ENCODE data around the gene SGPP2. TPM values are rescaled to one million over a fixed set of nuclear protein-coding genes. Genes with fewer than 3 reads are reported as not detected.

Gene SGPP2
- total and polyA plus RNA-seq, 2 of the 4 experiments (the other 2 are of a cell fraction), result not detected

- no peak overlapping the region for H3K4ac ChIP-seq (ENCODE audit: low read depth, low read length)
- no peak overlapping the region for H3K14ac ChIP-seq (replicated peaks; ENCODE audit: low read depth, low read length)
- no peak overlapping the region for H3K18ac ChIP-seq (ENCODE audit: low read depth, low read length)
- H3K56ac ChIP-seq (ENCODE audit: extremely low read depth, insufficient read depth, low read length), result no peak overlapping the region
- ChIA-PET CTCF (no interaction called here), POLR2A (ENCODE audit: unreplicated experiment) (no interaction called here)
- H3K4me1 ChIP-seq (ENCODE audit: control insufficient read depth, insufficient read depth, low read length), result no peaks in the 10 kb centered on the region
- no peak overlapping the region for H2AFZ ChIP-seq (replicated peaks; ENCODE audit: low read length, poor library complexity)
- H3K27me3 ChIP-seq (ENCODE audit: control insufficient read depth, insufficient read depth, low read length), result 0 out of 2 replicates have a peak, but pooled peaks cover 1% of the 10 kb centered on the region
- no peak for DNase-seq
- intact Hi-C loops (cut with micrococcal nuclease), result no loop called here
- no peak overlapping the region for H4K5ac ChIP-seq (ENCODE audit: low read depth, low read length)
- no peak overlapping the region for H2BK15ac ChIP-seq (ENCODE audit: low read depth, low read length)
- no peaks in the 10 kb centered on the region for H3K79me1 ChIP-seq (ENCODE audit: low read depth in 1 of 2, low read length in 2 of 2)
- no peak overlapping the region for H2BK120ac ChIP-seq (ENCODE audit: low read depth, low read length)
- no CpG with 5 or more reads among the region's 2 CpGs for WGBS, 2 experiments (ENCODE audit: extremely low coverage in 2 of 2, insufficient read length in 1 of 2)
- no peak overlapping the region for H3K23ac ChIP-seq (ENCODE audit: low read depth, low read length)
- no peak overlapping the region for H3K4me3 ChIP-seq (ENCODE audit: insufficient read depth, low read depth, low read length)
- H3K4me2 ChIP-seq (ENCODE audit: low read depth, low read length), result no peak overlapping the region
- H2BK20ac ChIP-seq (ENCODE audit: low read depth, low read length), result no peak overlapping the region
- H2AK5ac ChIP-seq (ENCODE audit: low read depth, low read length), result no peak overlapping the region
- in situ Hi-C loops (cut with MboI; ENCODE audit: low sequenced_read_pairs), result no loop called here
- no TSS peak for BruUV-seq (replicated peaks)
- no peaks in the 10 kb centered on the region for H4K20me1 ChIP-seq (ENCODE audit: insufficient read depth, low read length)
- ATAC-seq (ENCODE audit: low read depth), result no peak
- TF ChIP-seq CEBPB (IDR thresholded peaks at IDR 0.05; ENCODE audit: low read depth, low read length) (no peak), MAFK (IDR thresholded peaks at IDR 0.05; ENCODE audit: low read depth, low read length) (no peak), FOS (IDR thresholded peaks at IDR 0.05; ENCODE audit: low read depth, low read length) (no peak), CHD1 (IDR thresholded peaks at IDR 0.05; ENCODE audit: low read depth, low read length) (no peak), BHLHE40 (IDR thresholded peaks at IDR 0.05; ENCODE audit: low read depth, low read length) (no peak), RFX5 (IDR thresholded peaks at IDR 0.05; ENCODE audit: low read depth, low read length) (no peak), RCOR1 (IDR thresholded peaks at IDR 0.05; ENCODE audit: insufficient replicate concordance, low read length) (no peak), ELK1 (IDR thresholded peaks at IDR 0.05; ENCODE audit: borderline replicate concordance, low read depth, low read length) (no peak), MAZ (IDR thresholded peaks at IDR 0.05; ENCODE audit: borderline replicate concordance, low read depth, low read length) (no peak), NFE2L2 (IDR thresholded peaks at IDR 0.05; ENCODE audit: low read depth, low read length) (no peak), SMC3 (IDR thresholded peaks at IDR 0.05; ENCODE audit: low read depth, low read length) (no peak), RAD21 (IDR thresholded peaks at IDR 0.05; ENCODE audit: low read length) (no peak), POLR2A (IDR thresholded peaks at IDR 0.05; ENCODE audit: low read depth, low read length) (no peak), MXI1 (IDR thresholded peaks at IDR 0.05; ENCODE audit: borderline replicate concordance, low read depth, low read length) (no peak), CTCF (conservative IDR thresholded peaks at IDR 0.05; ENCODE audit: low read depth, low read length) (no peak)
- TF ChIP-seq, protein P1, sequence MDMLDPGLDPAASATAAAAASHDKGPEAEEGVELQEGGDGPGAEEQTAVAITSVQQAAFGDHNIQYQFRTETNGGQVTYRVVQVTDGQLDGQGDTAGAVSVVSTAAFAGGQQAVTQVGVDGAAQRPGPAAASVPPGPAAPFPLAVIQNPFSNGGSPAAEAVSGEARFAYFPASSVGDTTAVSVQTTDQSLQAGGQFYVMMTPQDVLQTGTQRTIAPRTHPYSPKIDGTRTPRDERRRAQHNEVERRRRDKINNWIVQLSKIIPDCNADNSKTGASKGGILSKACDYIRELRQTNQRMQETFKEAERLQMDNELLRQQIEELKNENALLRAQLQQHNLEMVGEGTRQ (IDR thresholded peaks at IDR 0.05; ENCODE audit: low read depth, low read length), result no peak
- no peak overlapping the region for H4K8ac ChIP-seq (ENCODE audit: low read depth in 2 of 2, low read length in 2 of 2)
- H2AK9ac ChIP-seq (replicated peaks; ENCODE audit: low read depth, low read length, poor library complexity), result no peak overlapping the region
- H3K27ac ChIP-seq (ENCODE audit: insufficient read depth, low read length), result no peak overlapping the region
- H3K9me1 ChIP-seq (ENCODE audit: insufficient read depth, low read length), result no peaks in the 10 kb centered on the region
- no peaks in the 10 kb centered on the region for H3K36me3 ChIP-seq (ENCODE audit: control insufficient read depth, insufficient read depth, low read length)
- H3K9me3 ChIP-seq (ENCODE audit: control insufficient read depth, insufficient read depth, low read length), result no peaks in the 10 kb centered on the region
- no peak overlapping the region for H3K9ac ChIP-seq (ENCODE audit: low read depth, low read length)
- H2BK5ac ChIP-seq (ENCODE audit: low read depth, low read length, poor library complexity, severe bottlenecking), result no peak overlapping the region
- dilution Hi-C loops (cut with HindIII; ENCODE audit: low sequenced_read_pairs, unreplicated experiment), result no loop called here
- H4K91ac ChIP-seq (ENCODE audit: insufficient read depth, low read depth, low read length), result no peak overlapping the region
These were observed 11.7 kb downstream of the SGPP2 start for GRCh38 chr2:222436040-222436413.

All from IMR-90 (cell line).